ENCODE measurements around the gene SIX5. TPM values are rescaled to one million over a fixed set of nuclear protein-coding genes. Genes with fewer than 3 reads are reported as not detected.

Gene SIX5
- total and polyA plus RNA-seq, 9 of the 15 experiments (the other 6 are each of a cell fraction or from before 2014, with no cell fraction given) = 1.4 to 17.2 (median 7.4) TPM; not detected in 2

GRCh38 chr19:45730368-45731288 lies 38.4 kb downstream of the SIX5 start, which contains the start of gene FBXO46 (continued):
- TF ChIP-seq, protein P1, sequence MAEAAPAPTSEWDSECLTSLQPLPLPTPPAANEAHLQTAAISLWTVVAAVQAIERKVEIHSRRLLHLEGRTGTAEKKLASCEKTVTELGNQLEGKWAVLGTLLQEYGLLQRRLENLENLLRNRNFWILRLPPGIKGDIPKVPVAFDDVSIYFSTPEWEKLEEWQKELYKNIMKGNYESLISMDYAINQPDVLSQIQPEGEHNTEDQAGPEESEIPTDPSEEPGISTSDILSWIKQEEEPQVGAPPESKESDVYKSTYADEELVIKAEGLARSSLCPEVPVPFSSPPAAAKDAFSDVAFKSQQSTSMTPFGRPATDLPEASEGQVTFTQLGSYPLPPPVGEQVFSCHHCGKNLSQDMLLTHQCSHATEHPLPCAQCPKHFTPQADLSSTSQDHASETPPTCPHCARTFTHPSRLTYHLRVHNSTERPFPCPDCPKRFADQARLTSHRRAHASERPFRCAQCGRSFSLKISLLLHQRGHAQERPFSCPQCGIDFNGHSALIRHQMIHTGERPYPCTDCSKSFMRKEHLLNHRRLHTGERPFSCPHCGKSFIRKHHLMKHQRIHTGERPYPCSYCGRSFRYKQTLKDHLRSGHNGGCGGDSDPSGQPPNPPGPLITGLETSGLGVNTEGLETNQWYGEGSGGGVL (CRISPR knock-in tag; IDR thresholded peaks at IDR 0.05) = no peak
- TF ChIP-seq TBP (optimal IDR thresholded peaks at IDR 0.05; ENCODE audit: low read depth, low read length) (peak; percentile 82), PTTG1 (tag; IDR thresholded peaks at IDR 0.05; ENCODE audit: low read depth) (no peak), RB1 (IDR thresholded peaks at IDR 0.05; ENCODE audit: low read depth) (peak; percentile 85), ETS1 (conservative IDR thresholded peaks at IDR 0.05; ENCODE audit: control insufficient read depth, low read depth, low read length) (peak; percentile 92), RFX5 (IDR thresholded peaks at IDR 0.05; ENCODE audit: low read depth, low read length) (no peak), FOXA3 (CRISPR knock-in tag; conservative IDR thresholded peaks at IDR 0.05 in 1 of 2, IDR thresholded peaks at IDR 0.05 in 1 of 2) (no peak), ZKSCAN1 (IDR thresholded peaks at IDR 0.05; ENCODE audit: low read depth, low read length) (peak; percentile 49; the same call in 1 of the 2 replicates), SP1 (CRISPR knock-in tag; IDR thresholded peaks at IDR 0.05) (peak; percentile 87), RBM39 (optimal IDR thresholded peaks at IDR 0.05; ENCODE audit: low read depth, low read length) (no peak), KLF13 (tag; IDR thresholded peaks at IDR 0.05; ENCODE audit: borderline replicate concordance, low read depth) (no peak), ZNF253 (CRISPR knock-in tag; conservative IDR thresholded peaks at IDR 0.05) (no peak), PPARD (CRISPR knock-in tag; IDR thresholded peaks at IDR 0.05) (no peak), NONO (IDR thresholded peaks at IDR 0.05; ENCODE audit: low read depth in 2 of 2, low read length in 1 of 2) (no peak), ATF6 (CRISPR knock-in tag; IDR thresholded peaks at IDR 0.05) (no peak), DPF2 (IDR thresholded peaks at IDR 0.05) (peak; percentile 58; the same call in 1 of the 2 replicates), MAX (CRISPR knock-in tag; IDR thresholded peaks at IDR 0.05) (no peak; the same call in none of the 2 replicates), PHF21A (IDR thresholded peaks at IDR 0.05; ENCODE audit: borderline replicate concordance, low read depth) (no peak), POLR2A (conservative IDR thresholded peaks at IDR 0.05) (peak; percentile 90), ZEB2 (IDR thresholded peaks at IDR 0.05) (no peak), DACH1 (IDR thresholded peaks at IDR 0.05; ENCODE audit: partially characterized antibody) (no peak)
- TF ChIP-seq, protein P2, sequence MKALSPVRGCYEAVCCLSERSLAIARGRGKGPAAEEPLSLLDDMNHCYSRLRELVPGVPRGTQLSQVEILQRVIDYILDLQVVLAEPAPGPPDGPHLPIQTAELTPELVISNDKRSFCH (CRISPR knock-in tag; IDR thresholded peaks at IDR 0.05) = no peak
- TF ChIP-seq, protein P2 (tag; IDR thresholded peaks at IDR 0.05) = peak; percentile 47; the same call in 1 of the 2 replicates
